ENCODE data around the gene MCF2L2.
"Not testable (repeated sequence)": the region's sequence is repeated elsewhere in the genome, so short reads cannot be mapped to it uniquely, and the experiment has no call there.

The MCF2L2 gene

DNA sequence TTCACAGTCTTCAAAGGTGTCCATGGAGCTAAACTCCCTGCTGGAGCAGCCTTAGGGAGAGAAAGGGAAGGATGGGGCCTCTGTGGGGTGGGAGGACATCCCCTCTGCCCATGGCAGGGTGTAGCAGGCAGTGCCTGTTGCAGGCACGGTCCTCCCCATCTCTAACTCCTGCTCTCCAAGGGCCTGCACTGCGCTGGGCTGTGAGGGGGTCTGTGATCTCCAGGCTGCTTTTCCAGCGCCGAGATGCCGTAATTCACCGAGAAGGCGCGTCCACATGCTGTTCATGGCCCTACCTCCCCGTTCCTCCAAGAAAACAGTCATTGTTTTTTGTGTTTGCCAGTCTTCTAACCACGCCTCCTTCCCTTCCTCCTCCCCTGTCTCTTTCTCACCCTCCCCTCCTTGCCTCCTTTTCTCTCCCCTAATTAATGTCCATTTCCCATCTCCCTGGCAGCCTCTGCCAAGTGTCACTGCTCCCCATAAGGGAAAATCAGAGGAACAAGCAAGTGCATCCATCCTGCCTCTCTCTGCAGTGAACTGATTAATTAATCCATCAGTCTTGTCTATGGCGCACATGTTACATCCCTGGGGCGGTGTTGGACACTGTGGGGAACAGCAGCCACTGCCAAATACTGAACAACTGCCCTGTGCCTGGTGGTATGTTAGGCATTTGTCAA, 248.2 kb downstream of the MCF2L2 start:
- TF ChIP-seq, protein P1, sequence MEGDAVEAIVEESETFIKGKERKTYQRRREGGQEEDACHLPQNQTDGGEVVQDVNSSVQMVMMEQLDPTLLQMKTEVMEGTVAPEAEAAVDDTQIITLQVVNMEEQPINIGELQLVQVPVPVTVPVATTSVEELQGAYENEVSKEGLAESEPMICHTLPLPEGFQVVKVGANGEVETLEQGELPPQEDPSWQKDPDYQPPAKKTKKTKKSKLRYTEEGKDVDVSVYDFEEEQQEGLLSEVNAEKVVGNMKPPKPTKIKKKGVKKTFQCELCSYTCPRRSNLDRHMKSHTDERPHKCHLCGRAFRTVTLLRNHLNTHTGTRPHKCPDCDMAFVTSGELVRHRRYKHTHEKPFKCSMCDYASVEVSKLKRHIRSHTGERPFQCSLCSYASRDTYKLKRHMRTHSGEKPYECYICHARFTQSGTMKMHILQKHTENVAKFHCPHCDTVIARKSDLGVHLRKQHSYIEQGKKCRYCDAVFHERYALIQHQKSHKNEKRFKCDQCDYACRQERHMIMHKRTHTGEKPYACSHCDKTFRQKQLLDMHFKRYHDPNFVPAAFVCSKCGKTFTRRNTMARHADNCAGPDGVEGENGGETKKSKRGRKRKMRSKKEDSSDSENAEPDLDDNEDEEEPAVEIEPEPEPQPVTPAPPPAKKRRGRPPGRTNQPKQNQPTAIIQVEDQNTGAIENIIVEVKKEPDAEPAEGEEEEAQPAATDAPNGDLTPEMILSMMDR (IDR thresholded peaks at IDR 0.05; ENCODE audit: low read depth, low read length) = no peak

DNA sequence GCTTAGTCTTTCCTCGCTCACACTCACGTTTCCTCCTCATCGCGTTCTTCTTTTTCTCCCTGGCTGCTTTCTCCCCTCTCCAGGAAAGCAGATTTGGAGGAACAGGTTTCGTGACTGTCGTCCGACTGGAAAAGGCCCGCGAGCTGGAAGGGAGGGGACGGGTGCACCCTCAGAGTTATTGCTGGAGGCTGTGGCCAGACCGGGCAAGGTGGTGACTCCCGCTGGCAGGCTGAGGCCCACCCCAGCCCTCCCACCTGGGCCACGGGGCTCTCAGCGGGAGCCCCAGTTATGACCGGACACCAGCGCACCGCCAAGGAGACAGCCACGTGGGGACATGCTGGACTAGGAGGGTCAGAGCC, 248.9 kb downstream of the MCF2L2 start:
- not testable (repeated sequence) for H3K4me1 ChIP-seq, DNase-seq, H3K36me3 ChIP-seq, H3K9me3 ChIP-seq
- peak overlapping the region; percentile 66 for H3K4me3 ChIP-seq (ENCODE audit: low read depth, low read length)
- peaks cover 15% of the 10 kb centered on the region for H3K27me3 ChIP-seq

More for the DNA sequence above, 248.2 kb downstream of the MCF2L2 start:
- no peaks in the 10 kb centered on the region for H3K36me3 ChIP-seq
- H3K27me3 ChIP-seq = peaks cover 15% of the 10 kb centered on the region
- DNase-seq = no peak
- no peaks in the 10 kb centered on the region for H3K4me1 ChIP-seq
- no peak overlapping the region for H3K4me3 ChIP-seq (ENCODE audit: low read depth, low read length)
- no peaks in the 10 kb centered on the region for H3K9me3 ChIP-seq

DNA sequence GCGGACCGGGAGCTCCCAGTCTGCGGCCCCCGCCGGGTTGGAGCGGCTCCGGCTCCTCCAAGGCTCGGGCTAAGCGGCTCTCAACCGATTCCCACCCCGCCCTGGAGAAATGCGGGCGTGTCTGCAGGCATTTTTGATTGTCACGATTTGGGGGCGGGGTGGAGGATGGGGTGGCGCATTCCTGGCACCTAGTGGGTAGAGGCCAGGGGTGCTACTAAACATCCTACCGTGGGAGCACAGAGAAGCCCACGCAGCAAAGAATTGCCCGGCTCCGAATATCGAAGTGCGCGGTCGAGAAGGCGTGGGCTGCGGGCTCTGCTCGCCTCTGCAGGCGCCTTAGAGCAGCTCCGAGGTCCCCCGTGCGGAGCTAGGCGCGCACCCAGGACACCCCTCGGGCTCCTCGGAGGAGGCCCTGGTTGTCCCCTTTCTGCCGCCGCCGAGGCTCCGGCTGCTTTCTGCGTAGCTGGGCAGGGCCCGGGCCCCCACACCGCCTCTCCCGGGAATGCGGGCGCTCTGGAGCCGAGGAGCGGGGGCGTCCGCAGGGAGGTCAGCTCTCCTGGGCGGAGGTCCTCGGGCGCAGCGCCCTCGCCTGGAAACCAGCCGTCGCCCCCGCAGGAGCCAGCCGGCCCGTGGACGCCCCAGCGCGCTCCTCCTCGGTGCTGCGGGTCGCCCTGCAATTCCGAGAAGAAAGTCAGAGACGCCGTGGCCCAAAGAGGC, 249.4 kb downstream of the MCF2L2 start:
- Histone ChIP-seq H3K4me3 (ENCODE audit: low read depth, low read length) (peak overlapping the region; percentile 66), H3K27me3 (peaks cover 15% of the 10 kb centered on the region), H3K9me3 (no peaks in the 10 kb centered on the region), H3K36me3 (no peaks in the 10 kb centered on the region), H3K4me1 (no peaks in the 10 kb centered on the region)
- TF ChIP-seq, protein P1 (IDR thresholded peaks at IDR 0.05; ENCODE audit: low read depth, low read length) = peak; percentile 29
- DNase-seq = peak; percentile 42

DNA sequence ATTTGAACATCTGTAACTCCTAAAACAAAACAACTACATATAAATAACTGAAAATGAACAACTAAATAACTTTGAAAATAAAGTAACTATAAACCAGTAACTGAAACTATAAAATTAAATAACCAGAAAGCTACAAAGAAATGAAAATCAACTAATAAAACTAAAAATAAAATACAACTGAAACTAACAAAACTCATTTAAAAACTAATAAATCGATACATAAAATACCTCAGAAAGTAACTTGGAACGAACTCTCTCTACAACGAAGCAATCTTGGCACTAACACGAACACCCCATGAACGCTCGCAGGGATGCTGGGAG, 249.9 kb downstream of the MCF2L2 start:
- TF ChIP-seq, protein P1 (IDR thresholded peaks at IDR 0.05; ENCODE audit: low read depth, low read length) = no peak
- H3K4me3 ChIP-seq (ENCODE audit: low read depth, low read length) = peak overlapping the region; percentile 66
- H3K9me3 ChIP-seq = no peaks in the 10 kb centered on the region
- H3K36me3 ChIP-seq = no peaks in the 10 kb centered on the region
- peaks cover 15% of the 10 kb centered on the region for H3K27me3 ChIP-seq
- H3K4me1 ChIP-seq = no peaks in the 10 kb centered on the region
- DNase-seq = no peak

DNA sequence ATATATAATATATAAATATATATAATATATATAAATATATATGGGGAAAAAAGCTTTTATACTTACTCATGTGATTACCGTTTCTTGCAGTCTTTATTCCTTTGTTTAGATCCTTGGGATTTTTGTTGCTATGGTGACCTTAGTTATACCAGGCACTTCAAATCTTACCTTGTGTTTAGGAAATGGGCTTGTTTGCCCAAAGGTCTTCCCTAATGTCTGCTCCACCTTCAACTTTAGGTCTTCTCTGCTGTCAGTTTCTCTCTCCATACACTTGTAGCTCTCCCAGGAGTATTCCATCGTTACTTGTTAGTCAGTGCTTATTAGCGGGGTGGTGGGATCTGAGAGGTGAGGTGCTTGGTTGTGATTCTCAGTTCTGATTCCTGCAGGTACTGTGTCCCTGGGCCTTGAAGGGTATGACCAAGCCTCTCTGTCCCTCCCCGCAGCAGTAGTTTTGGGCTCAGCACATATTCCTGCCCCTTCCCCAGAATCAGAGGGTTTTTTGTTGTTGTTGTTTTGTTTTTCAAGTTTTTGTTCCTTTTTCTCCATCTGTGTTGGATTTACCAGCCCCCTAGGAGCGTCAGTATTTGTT, 256.3 kb downstream of the MCF2L2 start:
- no peaks in the 10 kb centered on the region for H3K9me3 ChIP-seq
- DNase-seq = no peak
- no peaks in the 10 kb centered on the region for H3K36me3 ChIP-seq
- H3K4me3 ChIP-seq (ENCODE audit: low read depth, low read length) = no peak overlapping the region
- no peaks in the 10 kb centered on the region; the same call in 1 of the 2 replicates for H3K27me3 ChIP-seq
- TF ChIP-seq, protein P1 (IDR thresholded peaks at IDR 0.05; ENCODE audit: low read depth, low read length) = no peak
- no peaks in the 10 kb centered on the region for H3K4me1 ChIP-seq

DNA sequence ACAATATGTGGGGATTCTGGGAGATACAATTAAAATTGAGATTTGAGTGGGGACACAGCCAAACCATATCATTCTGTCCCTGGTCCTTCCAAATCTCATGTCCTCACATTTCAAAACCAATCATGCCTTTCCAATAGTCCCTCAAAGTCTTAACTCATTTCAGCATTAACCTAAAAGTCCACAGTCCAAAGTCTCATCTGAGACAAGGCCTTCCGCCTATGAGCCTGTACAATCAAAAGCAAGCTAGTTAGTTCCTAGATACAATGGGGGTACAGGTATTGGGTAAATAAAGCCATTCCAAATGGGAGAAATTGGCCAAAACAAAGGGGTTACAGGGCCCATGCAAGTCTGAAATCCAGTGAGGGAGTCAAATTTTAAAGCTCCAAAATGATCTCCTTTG, 260.4 kb downstream of the MCF2L2 start:
- not testable (repeated sequence) for H3K36me3 ChIP-seq; H3K4me3 ChIP-seq (ENCODE audit: low read depth, low read length); DNase-seq; H3K27me3 ChIP-seq; H3K9me3 ChIP-seq; H3K4me1 ChIP-seq

DNA sequence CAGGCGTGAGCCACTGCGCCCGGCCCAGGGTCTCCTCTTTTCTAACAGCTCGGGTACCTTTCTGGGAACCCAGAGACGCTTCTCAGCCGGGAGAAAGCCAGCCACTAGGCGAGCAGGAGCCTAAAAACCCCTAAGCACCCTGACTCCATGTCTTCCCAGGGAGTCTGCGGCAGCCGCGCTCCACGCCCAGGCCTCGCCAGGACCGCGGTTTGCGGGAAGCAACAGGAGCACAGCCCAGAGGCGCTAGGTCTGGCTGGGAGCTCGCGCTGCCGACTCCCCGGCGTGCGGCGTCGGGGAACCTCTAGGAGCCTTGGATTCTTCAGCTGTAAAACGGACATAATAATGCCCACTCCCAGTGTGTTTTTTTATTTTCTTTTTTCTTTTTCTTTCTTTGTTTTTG, 264.9 kb downstream of the MCF2L2 start:
- TF ChIP-seq, protein P1 (IDR thresholded peaks at IDR 0.05; ENCODE audit: low read depth, low read length) = no peak
- Histone ChIP-seq H3K27me3 (peaks cover 14% of the 10 kb centered on the region), H3K4me3 (ENCODE audit: low read depth, low read length) (no peak overlapping the region), H3K4me1 (no peaks in the 10 kb centered on the region), H3K36me3 (no peaks in the 10 kb centered on the region), H3K9me3 (no peaks in the 10 kb centered on the region)
- DNase-seq = no peak

All from BE2C (cell line).